Endothelial cell of umbilical vein (primary cell): ENCODE data around the gene PRKAG2. TPM values are rescaled to one million over a fixed set of nuclear protein-coding genes. Genes with fewer than 3 reads are reported as not detected.

Source experiments
- BruUV-seq: library from RNA; stranded (reverse); fragments of 400-500 nt; replicated peaks from 2 replicates; lab custom pipeline; 2021; lab: Mats Ljungman, UMichigan
- CTCF ChIA-PET: fragments of 300-600, 350-600 bp; sonication (Branson Sonifier 250); formaldehyde crosslinking; loops from one replicate; lab custom pipeline; 2021; ENCODE audit warnings: antibody characterized with exemption, inconsistent platforms; lab: Charles Lee
- POLR2A ChIA-PET: fragments of 300-600, 350-600 bp; sonication (Branson Sonifier 250); formaldehyde crosslinking; loops from one replicate; lab custom pipeline; 2021; ENCODE audit warnings: antibody characterized with exemption, inconsistent platforms; lab: Charles Lee
- DNase-seq: peaks from one replicate; pipeline ENCODE4 v3.0.0-alpha.2; 2011; ENCODE audit warnings: low read depth, low spot score
- FAIRE-seq: peaks from 2 replicates; lab custom pipeline; 2011; peaks lifted over from hg19 to GRCh38; lab: Jason Lieb, UNC
- H2AFZ ChIP-seq: 2 replicates; pipeline ENCODE4 v1.6.0; 2012; ENCODE audit warnings: low read depth, low read length, control low read depth, inconsistent platforms
- H3K27ac ChIP-seq: 2 replicates; pipeline ENCODE4 v1.5.1; 2011; ENCODE audit warnings: low read depth, mild to moderate bottlenecking, control low read depth, low read length, moderate library complexity; ENCODE audit not compliant: insufficient read depth
- H3K27me3 ChIP-seq, 2 experiments: 2 replicates each; pipeline versions ENCODE4 v1.6.0 to v1.6.1; 2011; ENCODE audit warnings: low read length in 2 of 2, mixed read lengths in 1 of 2; ENCODE audit not compliant: control insufficient read depth in 2 of 2, insufficient read depth in 2 of 2
- H3K36me3 ChIP-seq, 2 experiments: 2 replicates in 1 of 2; 3 replicates in 1 of 2; pipeline ENCODE4 v1.5.1; 2011; ENCODE audit warnings: low read length in 2 of 2, mild to moderate bottlenecking in 1 of 2, moderate library complexity in 1 of 2; ENCODE audit not compliant: control insufficient read depth in 2 of 2, insufficient read depth in 2 of 2; ENCODE audit errors: extremely low read depth in 1 of 2
- H3K4me1 ChIP-seq: 3 replicates; pipeline ENCODE4 v1.5.1; 2011; ENCODE audit warnings: mild to moderate bottlenecking, low read length; ENCODE audit not compliant: control insufficient read depth, insufficient read depth; ENCODE audit errors: extremely low read depth
- H3K4me2 ChIP-seq: 2 replicates; pipeline ENCODE4 v1.6.1; 2011; ENCODE audit warnings: low read length, control low read depth, mixed read lengths; ENCODE audit not compliant: insufficient read depth
- H3K4me3 ChIP-seq, 3 experiments: fragments of 200-600 bp in 1 of 3; sonication (generic), shearing (Covaris generic) in 1 of 3; replicated peaks in 1 of 3; 2 replicates each; pipeline ENCODE4 v1.5.1; 2011 to 2016; ENCODE audit warnings: control low read depth in 3 of 3, low read length in 3 of 3, mild to moderate bottlenecking in 2 of 3, inconsistent platforms in 1 of 3, low read depth in 1 of 3, moderate library complexity in 1 of 3; ENCODE audit not compliant: insufficient read depth in 1 of 3
- H3K79me2 ChIP-seq: 2 replicates; pipeline ENCODE4 v1.6.0; 2012; ENCODE audit warnings: low read length, inconsistent platforms; ENCODE audit not compliant: control insufficient read depth, insufficient read depth
- H3K9ac ChIP-seq: replicated peaks from 2 replicates; pipeline ENCODE3; 2011; ENCODE audit warnings: low read length, control low read depth; ENCODE audit not compliant: insufficient read depth; ENCODE audit errors: extremely low read depth
- H3K9me1 ChIP-seq: replicated peaks from 3 replicates; pipeline ENCODE4 v1.6.0; 2011; ENCODE audit warnings: mild to moderate bottlenecking, low read length; ENCODE audit not compliant: control insufficient read depth, insufficient read depth; ENCODE audit errors: extremely low read depth
- H3K9me3 ChIP-seq: replicated peaks from 2 replicates; pipeline ENCODE4 v1.5.1; 2012; ENCODE audit warnings: low read length, inconsistent platforms; ENCODE audit not compliant: control insufficient read depth, insufficient read depth
- H4K20me1 ChIP-seq: replicated peaks from 2 replicates; pipeline ENCODE3; 2011; ENCODE audit warnings: mild to moderate bottlenecking, low read length; ENCODE audit not compliant: control insufficient read depth, insufficient read depth; ENCODE audit errors: extremely low read depth
- EZH2 ChIP-seq: IDR thresholded peaks from 2 replicates; pipeline ENCODE4 v1.6.1; 2012; ENCODE audit warnings: borderline replicate concordance, low read depth, mild to moderate bottlenecking, moderate library complexity, low read length, inconsistent platforms; ENCODE audit not compliant: severe bottlenecking
- FOS ChIP-seq: IDR thresholded peaks from 2 replicates; pipeline ENCODE4 v1.6.1; 2011; ENCODE audit warnings: mild to moderate bottlenecking, low read length, moderate library complexity, borderline replicate concordance; ENCODE audit not compliant: insufficient read depth
- GATA2 ChIP-seq: IDR thresholded peaks from 2 replicates; pipeline ENCODE4 v1.7.0; 2011; ENCODE audit warnings: low read depth, mild to moderate bottlenecking, moderate library complexity, mixed read lengths, low read length; ENCODE audit not compliant: insufficient read length, insufficient read depth
- JUN ChIP-seq: IDR thresholded peaks from 2 replicates; pipeline ENCODE4 v1.6.1; 2011; ENCODE audit warnings: borderline replicate concordance, low read depth; ENCODE audit not compliant: insufficient read length, insufficient read depth
- MYC ChIP-seq: IDR thresholded peaks from one replicate; pipeline ENCODE4 v1.6.1; 2011; ENCODE audit warnings: mild to moderate bottlenecking, low read depth, low read length
- POLR2A ChIP-seq: IDR thresholded peaks from 2 replicates; pipeline ENCODE4 v1.6.1; 2012; ENCODE audit warnings: low read depth, mild to moderate bottlenecking, control low read depth, low read length
- POLR2AphosphoS5 ChIP-seq: IDR thresholded peaks from 2 replicates; pipeline ENCODE4 v1.6.1; 2012; ENCODE audit warnings: low read depth, mild to moderate bottlenecking, control low read depth, low read length, moderate library complexity; ENCODE audit not compliant: insufficient read depth
- dilution Hi-C: fragments of 300-500 bp; cut with MboI; formaldehyde crosslinking; loops from one replicate; pipeline ENCODE4 v1.15.0; 2019; ENCODE audit warnings: low sequenced_read_pairs; ENCODE audit not compliant: extremely low pct_ligation_motif_present
- intact Hi-C: fragments of 100-400 bp; cut with micrococcal nuclease; formaldehyde crosslinking; loops from one replicate; pipeline ENCODE4 v1.10.0; 2022
- polyA plus RNA-seq, 4 experiments: library from polyadenylated mRNA; depleted of rRNA in 3 of 4; stranded (reverse) in 3 of 4; unstranded in 1 of 4; fragments of >200 nt; gene quantifications; 2 replicates each; pipeline versions ENCODE4 v1.2.1 to v1.2.3, GENCODE V29; 2011 to 2012; ENCODE audit warnings: missing spikeins in 1 of 4
- total RNA-seq: library from RNA; stranded (reverse); gene quantifications from 2 replicates; pipeline ENCODE4 v1.2.3, GENCODE V29; 2021
- TF ChIP-seq, protein P1 (sequence below): IDR thresholded peaks from 2 replicates; pipeline ENCODE4 v1.6.1; 2011; ENCODE audit not compliant: insufficient read depth, insufficient read length
- TF ChIP-seq, protein P2 (sequence below), 2 donors: IDR thresholded peaks; 1 replicate in 1 of 2; 2 replicates in 1 of 2; pipeline ENCODE4 v1.5.1; 2011; ENCODE audit warnings: low read length in 2 of 2, mild to moderate bottlenecking in 2 of 2, moderate library complexity in 2 of 2, control low read depth in 1 of 2, inconsistent platforms in 1 of 2, low read depth in 1 of 2; ENCODE audit not compliant: insufficient read depth in 1 of 2; ENCODE audit errors: extremely low read depth in 1 of 2

PRKAG2 gene
- total and polyA plus RNA-seq, 2 donors (not counting 3 experiments of a cell fraction or from before 2014, with no cell fraction given): 19.3 to 51.5 TPM

DNA sequence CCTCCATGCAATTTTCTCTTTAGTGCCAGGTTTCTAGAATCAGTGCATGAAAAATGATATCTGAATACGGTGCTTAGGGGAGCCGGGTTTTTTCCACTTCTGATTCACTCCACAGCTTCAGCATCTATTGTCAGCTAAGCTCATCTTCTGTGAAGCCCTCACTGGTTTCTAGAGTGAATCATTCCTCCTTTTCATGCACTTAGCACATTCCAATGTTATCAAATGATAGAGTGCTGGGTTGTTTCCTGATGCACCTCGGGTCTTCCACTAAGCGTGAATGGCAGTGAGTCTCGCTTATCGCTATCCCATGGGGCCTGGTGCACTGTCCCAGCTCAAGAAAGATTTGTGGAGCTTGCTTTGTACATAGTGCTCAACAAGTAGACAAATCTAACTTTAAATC is 186.3 kb downstream of the PRKAG2 start:
- H3K4me3 ChIP-seq: no peak overlapping the region
- no peak overlapping the region for H3K4me2 ChIP-seq
- no peaks in the 10 kb centered on the region for H3K9me3 ChIP-seq
- no peaks in the 10 kb centered on the region for H4K20me1 ChIP-seq
- no peaks in the 10 kb centered on the region for H3K27me3 ChIP-seq
- POLR2A ChIA-PET: interaction anchor here (0.9 kb wide), 1 partner anchor 46 kb away, joined by 3 read pairs; no protein-coding TSS in a partner anchor
- no peak overlapping the region for H3K9ac ChIP-seq
- no peaks in the 10 kb centered on the region for H3K9me1 ChIP-seq
- no peak overlapping the region for H3K27ac ChIP-seq
- no peak overlapping the region for H2AFZ ChIP-seq
- CTCF ChIA-PET: interaction anchor here (0.8 to 1.6 kb wide), 6 partner anchors 9 to 322 kb away, joined by 3 to 6 read pairs (median 3); no protein-coding TSS in a partner anchor
- intact Hi-C loops: no loop called here
- TF ChIP-seq FOS: no peak
- TF ChIP-seq, protein P1, sequence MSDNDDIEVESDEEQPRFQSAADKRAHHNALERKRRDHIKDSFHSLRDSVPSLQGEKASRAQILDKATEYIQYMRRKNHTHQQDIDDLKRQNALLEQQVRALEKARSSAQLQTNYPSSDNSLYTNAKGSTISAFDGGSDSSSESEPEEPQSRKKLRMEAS: no peak
- TF ChIP-seq POLR2A: no peak
- TF ChIP-seq JUN: no peak
- no peak for TF ChIP-seq GATA2
- TF ChIP-seq, protein P2, sequence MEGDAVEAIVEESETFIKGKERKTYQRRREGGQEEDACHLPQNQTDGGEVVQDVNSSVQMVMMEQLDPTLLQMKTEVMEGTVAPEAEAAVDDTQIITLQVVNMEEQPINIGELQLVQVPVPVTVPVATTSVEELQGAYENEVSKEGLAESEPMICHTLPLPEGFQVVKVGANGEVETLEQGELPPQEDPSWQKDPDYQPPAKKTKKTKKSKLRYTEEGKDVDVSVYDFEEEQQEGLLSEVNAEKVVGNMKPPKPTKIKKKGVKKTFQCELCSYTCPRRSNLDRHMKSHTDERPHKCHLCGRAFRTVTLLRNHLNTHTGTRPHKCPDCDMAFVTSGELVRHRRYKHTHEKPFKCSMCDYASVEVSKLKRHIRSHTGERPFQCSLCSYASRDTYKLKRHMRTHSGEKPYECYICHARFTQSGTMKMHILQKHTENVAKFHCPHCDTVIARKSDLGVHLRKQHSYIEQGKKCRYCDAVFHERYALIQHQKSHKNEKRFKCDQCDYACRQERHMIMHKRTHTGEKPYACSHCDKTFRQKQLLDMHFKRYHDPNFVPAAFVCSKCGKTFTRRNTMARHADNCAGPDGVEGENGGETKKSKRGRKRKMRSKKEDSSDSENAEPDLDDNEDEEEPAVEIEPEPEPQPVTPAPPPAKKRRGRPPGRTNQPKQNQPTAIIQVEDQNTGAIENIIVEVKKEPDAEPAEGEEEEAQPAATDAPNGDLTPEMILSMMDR (IDR thresholded peaks at IDR 0.05; ENCODE audit: extremely low read depth in 1 of 2, insufficient read depth in 1 of 2, low read depth in 1 of 2, low read length in 2 of 2): no peak
- no peak for TF ChIP-seq POLR2AphosphoS5
- no peak for TF ChIP-seq MYC
- no peak for TF ChIP-seq EZH2
- no TSS peak for BruUV-seq
- FAIRE-seq (no peak), DNase-seq (no peak)
- peaks cover 24% of the 10 kb centered on the region for H3K4me1 ChIP-seq
- H3K79me2 ChIP-seq: no peaks in the 10 kb centered on the region
- dilution Hi-C loops: no loop called here
- no peaks in the 10 kb centered on the region for H3K36me3 ChIP-seq
